Measurements from ENCODE around the gene SOD1.
"Not testable (repeated sequence)": the region's sequence is repeated elsewhere in the genome, so short reads cannot be mapped to it uniquely, and the experiment has no call there.

The SOD1 gene

DNA sequence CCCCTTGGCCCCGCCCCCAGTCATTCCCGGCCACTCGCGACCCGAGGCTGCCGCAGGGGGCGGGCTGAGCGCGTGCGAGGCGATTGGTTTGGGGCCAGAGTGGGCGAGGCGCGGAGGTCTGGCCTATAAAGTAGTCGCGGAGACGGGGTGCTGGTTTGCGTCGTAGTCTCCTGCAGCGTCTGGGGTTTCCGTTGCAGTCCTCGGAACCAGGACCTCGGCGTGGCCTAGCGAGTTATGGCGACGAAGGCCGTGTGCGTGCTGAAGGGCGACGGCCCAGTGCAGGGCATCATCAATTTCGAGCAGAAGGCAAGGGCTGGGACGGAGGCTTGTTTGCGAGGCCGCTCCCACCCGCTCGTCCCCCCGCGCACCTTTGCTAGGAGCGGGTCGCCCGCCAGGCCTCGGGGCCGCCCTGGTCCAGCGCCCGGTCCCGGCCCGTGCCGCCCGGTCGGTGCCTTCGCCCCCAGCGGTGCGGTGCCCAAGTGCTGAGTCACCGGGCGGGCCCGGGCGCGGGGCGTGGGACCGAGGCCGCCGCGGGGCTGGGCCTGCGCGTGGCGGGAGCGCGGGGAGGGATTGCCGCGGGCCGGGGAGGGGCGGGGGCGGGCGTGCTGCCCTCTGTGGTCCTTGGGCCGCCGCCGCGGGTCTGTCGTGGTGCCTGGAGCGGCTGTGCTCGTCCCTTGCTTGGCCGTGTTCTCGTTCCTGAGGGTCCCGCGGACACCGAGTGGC is at the start of gene SOD1:
TSS of gene SOD1 (plus strand) at position 158 of the 723 bp plus-strand sequence. CDS start at position 235, 77 bp downstream.
- DNase-seq (ENCODE audit: low spot score) (peak; percentile 99), FAIRE-seq (peak; percentile 88)

DNA sequence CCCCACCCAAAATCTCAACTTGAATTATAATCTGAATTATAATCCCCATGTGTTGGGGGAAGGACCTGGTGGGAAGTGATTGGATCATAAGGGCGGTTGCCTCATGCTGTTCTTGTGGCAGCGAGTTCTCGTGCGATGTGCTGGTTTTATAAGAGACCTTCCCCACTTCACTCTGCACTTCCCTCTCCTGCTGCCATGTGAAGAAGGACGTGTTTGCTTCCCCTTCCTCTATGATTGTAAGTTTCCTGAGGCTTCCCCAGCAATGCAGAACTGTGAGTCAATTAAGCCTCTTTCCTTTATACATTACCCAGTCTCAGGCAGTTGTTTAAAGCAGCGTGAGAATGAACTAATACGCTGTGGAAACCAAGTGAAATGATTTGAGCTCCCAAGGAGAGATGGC is 48.0 kb upstream of the SOD1 start:
- FAIRE-seq (no peak), DNase-seq (ENCODE audit: low spot score) (no peak)

DNA sequence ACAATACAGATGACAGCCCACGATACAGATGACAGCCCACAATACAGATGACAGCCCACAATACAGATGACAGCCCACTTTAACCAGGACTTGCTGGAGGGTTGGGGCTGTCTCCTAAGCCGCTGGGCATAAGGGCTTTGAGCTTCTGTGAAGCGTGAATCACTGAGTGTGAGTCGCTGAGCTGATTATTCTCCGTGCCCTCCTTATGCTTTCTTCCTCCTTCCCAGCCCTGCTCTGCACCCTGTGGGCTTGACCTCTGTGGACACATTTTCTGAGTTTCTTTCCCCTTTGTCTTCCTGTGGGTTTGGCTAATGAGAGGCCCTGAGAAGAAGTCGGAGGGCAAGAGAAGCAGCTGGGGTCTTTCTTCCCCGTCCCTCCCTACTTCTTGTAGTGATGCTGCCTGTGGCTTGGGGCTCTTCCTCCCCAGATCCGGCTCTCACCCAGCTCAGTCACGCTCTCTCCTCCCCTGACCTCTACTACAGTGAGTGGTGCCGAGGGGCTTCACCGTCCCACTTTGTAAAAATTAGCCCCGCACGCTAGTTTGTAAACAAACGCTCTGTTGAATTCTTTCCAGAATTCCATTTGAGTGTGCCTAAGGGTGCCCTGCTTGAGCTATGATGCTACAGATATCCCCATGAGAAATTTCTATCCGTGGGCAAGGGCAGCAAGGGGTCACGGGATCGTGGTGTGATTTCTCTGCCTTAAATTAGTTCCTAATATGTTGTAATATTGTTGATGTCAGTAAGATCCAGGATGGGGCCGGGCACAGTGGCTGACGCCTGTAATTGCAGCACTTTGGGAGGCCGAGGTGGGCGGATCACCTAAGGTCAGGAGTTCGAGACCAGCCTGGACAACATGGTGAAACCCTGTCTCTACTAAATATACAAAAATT is 46.4 kb upstream of the SOD1 start:
- no peak for DNase-seq (ENCODE audit: low spot score)

GRCh38 chr21:31614705-31615104 is 44.8 kb upstream of the SOD1 start:
- DNase-seq (ENCODE audit: low spot score) = no peak
- FAIRE-seq = no peak

More for the DNA sequence above, 46.4 kb upstream of the SOD1 start:
- peak; percentile 27 for FAIRE-seq

GRCh38 chr21:31616216-31616615 is 43.3 kb upstream of the SOD1 start:
- DNase-seq (ENCODE audit: low spot score) = no peak
- peak; percentile 30 for FAIRE-seq

- DNase-seq (ENCODE audit: low spot score) = no peak
- peak; percentile 68 for FAIRE-seq
Measured at GRCh38 chr21:31618696-31619430, 40.6 kb upstream of the SOD1 start.

DNA sequence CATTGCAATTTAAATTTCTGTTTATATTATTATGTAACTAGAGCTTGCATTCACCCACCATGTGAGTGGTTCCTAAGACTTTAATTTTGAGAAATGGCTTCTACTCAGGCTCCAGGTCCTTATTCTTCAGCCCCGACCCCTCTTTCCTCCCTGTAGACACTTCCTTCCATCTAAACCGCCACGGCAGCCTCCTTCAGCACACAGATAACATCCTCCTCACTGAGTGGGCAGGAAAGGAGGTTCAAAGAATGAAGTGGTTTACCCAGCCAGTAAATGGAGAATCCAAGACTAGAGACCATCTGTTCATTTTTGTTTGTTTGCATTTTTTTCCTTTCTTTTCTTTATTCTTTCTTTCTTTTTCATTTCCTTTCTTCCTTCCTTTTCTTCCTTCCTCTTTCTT is 37.1 kb upstream of the SOD1 start:
- DNase-seq (ENCODE audit: low spot score) = no peak
- FAIRE-seq = no peak

DNA sequence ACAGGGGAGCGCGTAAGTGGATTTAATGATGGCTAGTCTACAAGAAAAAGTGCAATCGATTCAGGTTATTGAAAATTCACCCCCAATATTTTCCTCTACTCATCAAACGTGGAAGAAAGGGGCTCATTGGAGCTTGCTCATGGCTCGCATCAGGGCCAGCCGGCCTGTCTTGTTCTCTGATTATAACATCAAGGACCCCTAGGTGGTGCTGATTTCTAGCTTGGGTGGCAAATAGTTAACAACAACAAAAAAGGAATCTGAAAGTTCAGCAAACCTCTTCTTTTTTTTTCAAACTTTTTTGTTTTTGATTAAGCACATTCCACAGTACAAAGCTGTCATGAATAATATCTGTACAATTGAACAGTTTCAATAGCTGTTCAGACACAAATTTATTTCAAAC is 35.8 kb upstream of the SOD1 start:
- DNase-seq (ENCODE audit: low spot score) (no peak), FAIRE-seq (no peak)

- FAIRE-seq (peak; percentile 40), DNase-seq (ENCODE audit: low spot score) (no peak)
Measured at GRCh38 chr21:31624181-31624580, 35.3 kb upstream of the SOD1 start.

- DNase-seq (ENCODE audit: low spot score) (no peak), FAIRE-seq (no peak)
Measured at GRCh38 chr21:31624961-31625491, 34.5 kb upstream of the SOD1 start.

- peak; percentile 76 for DNase-seq (ENCODE audit: low spot score)
- peak; percentile 79 for FAIRE-seq
Measured at GRCh38 chr21:31629972-31630711, 29.4 kb upstream of the SOD1 start.

- not testable (repeated sequence) for DNase-seq (ENCODE audit: low spot score); FAIRE-seq
Measured at GRCh38 chr21:31631881-31632280, 27.6 kb upstream of the SOD1 start.

- no peak for DNase-seq (ENCODE audit: low spot score)
- FAIRE-seq = no peak
Measured at GRCh38 chr21:31634993-31635392, 24.5 kb upstream of the SOD1 start.

DNA sequence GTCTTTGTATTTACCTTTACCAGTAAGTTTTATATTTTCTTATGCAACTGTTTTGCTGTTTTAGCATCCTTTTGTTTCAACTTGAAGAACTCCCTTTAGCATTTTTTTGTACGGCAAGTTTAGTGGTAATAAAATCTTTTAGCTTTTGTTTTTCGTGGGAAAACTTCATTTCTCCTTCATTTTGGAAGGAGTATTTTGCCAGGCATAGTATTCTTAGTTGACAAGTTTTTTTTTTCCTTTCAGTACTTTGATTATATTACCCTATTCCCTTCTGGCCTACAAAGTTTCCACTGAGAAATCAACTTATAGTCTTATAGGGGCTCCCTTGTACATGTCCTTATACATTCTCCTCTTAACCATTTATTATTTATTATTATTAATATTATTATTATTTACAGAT is 22.6 kb upstream of the SOD1 start:
- DNase-seq (ENCODE audit: low spot score) = no peak
- no peak for FAIRE-seq

DNA sequence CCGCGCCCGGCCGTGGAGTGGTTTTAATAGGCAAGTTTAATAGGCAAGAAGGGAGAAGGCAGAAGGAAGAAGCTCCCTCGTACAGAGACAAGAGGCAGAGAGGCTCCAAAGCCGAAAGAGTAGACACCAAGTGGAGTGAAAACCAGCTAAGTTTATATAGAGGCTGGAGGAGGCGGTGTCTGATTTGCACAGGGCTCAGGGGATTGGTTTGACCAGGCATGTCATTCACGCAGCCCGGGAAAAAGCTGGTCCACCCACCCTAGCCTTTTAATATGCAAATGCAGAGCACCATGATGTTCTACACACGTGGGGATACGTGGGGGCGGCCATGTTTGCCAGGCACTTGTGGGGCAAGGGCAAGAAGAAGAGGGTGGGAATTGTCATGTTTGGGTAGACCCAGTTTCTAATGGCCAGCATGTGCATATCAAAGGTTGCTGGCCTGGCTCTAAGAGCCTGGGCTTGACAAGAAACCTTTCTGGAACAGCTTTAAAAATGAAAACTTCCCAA is 18.0 kb upstream of the SOD1 start:
- FAIRE-seq (no peak), DNase-seq (ENCODE audit: low spot score) (no peak)

DNA sequence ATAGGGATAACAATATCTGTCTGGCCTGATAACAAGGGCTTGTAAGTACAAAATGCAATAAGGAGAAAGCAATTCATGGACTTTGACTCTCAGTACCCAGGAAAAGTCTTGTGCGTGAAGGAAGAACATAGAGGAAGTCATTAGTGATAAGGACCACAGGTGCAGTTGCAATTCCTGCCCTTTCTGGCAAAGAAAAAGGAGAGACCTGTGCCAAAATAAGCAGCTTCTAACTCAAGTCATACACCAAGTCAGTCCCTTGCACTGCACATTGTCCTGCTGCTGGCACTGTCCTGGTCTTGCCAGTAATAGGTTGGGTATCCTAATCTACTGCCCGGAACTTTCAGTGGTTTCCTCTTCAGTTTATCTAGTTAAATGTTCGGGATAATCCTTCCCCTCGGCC is 14.8 kb upstream of the SOD1 start:
- DNase-seq (ENCODE audit: low spot score) (no peak), FAIRE-seq (no peak)

GRCh38 chr21:31647650-31648049 is 11.8 kb upstream of the SOD1 start:
- FAIRE-seq (no peak), DNase-seq (ENCODE audit: low spot score) (no peak)

DNA sequence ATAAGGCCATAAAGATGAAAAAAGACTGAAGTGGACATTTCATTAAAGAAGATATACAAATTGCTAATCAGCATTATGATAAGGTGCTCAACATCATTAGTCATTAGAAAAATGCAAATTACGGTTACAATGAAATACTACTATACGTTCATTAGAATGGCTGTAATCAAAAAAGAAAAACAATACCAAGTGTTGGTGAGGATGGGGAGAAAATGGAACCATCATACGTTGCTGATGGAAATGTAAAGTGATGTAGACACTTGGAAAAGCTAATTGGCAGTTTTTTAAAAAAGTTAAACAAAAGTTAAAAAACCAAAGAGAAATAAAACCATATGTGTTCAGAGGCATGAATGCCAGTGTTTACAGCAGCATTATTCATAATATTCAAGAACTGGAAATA is 8.6 kb upstream of the SOD1 start:
- FAIRE-seq (no peak), DNase-seq (ENCODE audit: low spot score) (no peak)

- not testable (repeated sequence) for DNase-seq (ENCODE audit: low spot score); FAIRE-seq
Measured at GRCh38 chr21:31651491-31651890, 8.0 kb upstream of the SOD1 start.

DNA sequence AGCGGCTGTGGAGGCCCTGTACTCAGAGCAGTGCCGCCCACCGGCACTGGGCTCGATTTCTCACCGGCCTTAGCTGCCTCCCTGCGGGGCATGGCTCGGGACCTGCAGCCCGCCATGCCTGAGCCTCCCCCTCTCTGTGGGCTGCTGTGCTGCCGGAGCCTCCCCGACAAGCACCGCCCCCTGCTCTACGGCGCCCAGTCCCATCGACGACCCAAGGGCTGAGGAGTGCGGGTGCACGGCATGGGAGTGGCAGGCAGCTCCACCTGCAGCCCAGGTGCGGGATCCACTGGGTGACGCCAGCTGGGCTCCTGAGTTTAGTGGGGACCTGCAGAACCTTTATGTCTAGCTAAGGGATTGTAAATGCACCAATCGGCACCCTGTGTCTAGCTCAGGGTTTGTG is 5.2 kb upstream of the SOD1 start:
- no peak for FAIRE-seq
- DNase-seq (ENCODE audit: low spot score) = no peak
